ENCODE results near the gene LRP1. TPM values are rescaled to one million over a fixed set of nuclear protein-coding genes. Genes with fewer than 3 reads are reported as not detected.

LRP1 gene
- total and polyA plus RNA-seq, 2 of the 13 experiments (the other 11 are each of a cell fraction or from before 2014, with no cell fraction given): 14.7 to 30.8 TPM

- no TSS peak for BruUV-seq (replicated peaks)
- H3K9ac ChIP-seq (ENCODE audit: insufficient read depth, low read depth, low read length): no peak within 1 kb of the TSS
- no peaks in the 10 kb centered on the region for H3K79me2 ChIP-seq (ENCODE audit: insufficient read depth, low read length)
- no peaks in the 10 kb centered on the region for H4K20me1 ChIP-seq (ENCODE audit: insufficient read depth, low read length)
- TF ChIP-seq ARNTL (CRISPR knock-in tag; IDR thresholded peaks at IDR 0.05) (no peak), ZNF350 (CRISPR knock-in tag; IDR thresholded peaks at IDR 0.05; ENCODE audit: borderline replicate concordance, low read depth) (no peak), ZNF276 (CRISPR knock-in tag; IDR thresholded peaks at IDR 0.05; ENCODE audit: low read depth) (no peak), TEAD2 (CRISPR knock-in tag; IDR thresholded peaks at IDR 0.05) (no peak), POGZ (CRISPR knock-in tag; IDR thresholded peaks at IDR 0.05) (no peak), GPN1 (CRISPR knock-in tag; IDR thresholded peaks at IDR 0.05; ENCODE audit: borderline replicate concordance) (no peak), HNRNPUL1 (IDR thresholded peaks at IDR 0.05; ENCODE audit: low read depth, low read length) (no peak), SALL1 (CRISPR knock-in tag; IDR thresholded peaks at IDR 0.05) (no peak), XBP1 (CRISPR knock-in tag; IDR thresholded peaks at IDR 0.05) (no peak), TMF1 (CRISPR knock-in tag; IDR thresholded peaks at IDR 0.05; ENCODE audit: low read depth) (no peak), FOXK2 (IDR thresholded peaks at IDR 0.05) (no peak), ARID5B (CRISPR knock-in tag; IDR thresholded peaks at IDR 0.05) (no peak), GLMP (CRISPR knock-in tag; IDR thresholded peaks at IDR 0.05; ENCODE audit: borderline replicate concordance) (no peak)
- TF ChIP-seq, protein P1, sequence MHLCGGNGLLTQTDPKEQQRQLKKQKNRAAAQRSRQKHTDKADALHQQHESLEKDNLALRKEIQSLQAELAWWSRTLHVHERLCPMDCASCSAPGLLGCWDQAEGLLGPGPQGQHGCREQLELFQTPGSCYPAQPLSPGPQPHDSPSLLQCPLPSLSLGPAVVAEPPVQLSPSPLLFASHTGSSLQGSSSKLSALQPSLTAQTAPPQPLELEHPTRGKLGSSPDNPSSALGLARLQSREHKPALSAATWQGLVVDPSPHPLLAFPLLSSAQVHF (CRISPR knock-in tag; IDR thresholded peaks at IDR 0.05): no peak
- no peaks in the 10 kb centered on the region for H3K9me3 ChIP-seq (ENCODE audit: low read length)
- H3K4me1 ChIP-seq (ENCODE audit: insufficient read depth, low read length): no peaks in the 10 kb centered on the region
- ATAC-seq (no peak), FAIRE-seq (no peak), DNase-seq (ENCODE audit: low spot score) (no peak)
- in situ Hi-C loops (cut with HindIII; ENCODE audit: extremely low pct_ligation_motif_present, low pct_unique_long_range_greater_than_20kb): no loop called here
- intact Hi-C loops (cut with micrococcal nuclease; ENCODE audit: unreplicated experiment): no loop called here
- H3K36me3 ChIP-seq (replicated peaks in 1 of 2; ENCODE audit: control insufficient read depth in 1 of 2, insufficient read depth in 2 of 2, low read length in 2 of 2): peaks cover 0 to 5% of the 10 kb centered on the region in 2 experiments; a peak in 1 of 5 replicates
- H2AFZ ChIP-seq (ENCODE audit: low read length): no peak within 1 kb of the TSS
- no peak within 1 kb of the TSS for H3K27ac ChIP-seq (ENCODE audit: extremely low read length, insufficient read depth, low read length)
- WGBS (ENCODE audit: low lambda C conversion rate): 72% methylated on average over 6 of the region's 7 CpGs
- POLR2A ChIA-PET: no interaction called here
- CTCF ChIA-PET (ENCODE audit: low intra/inter-chr PET ratio, low total read pairs): no interaction called here
- H3K4me2 ChIP-seq (ENCODE audit: low read depth, low read length): no peak within 1 kb of the TSS
- H3K4me3 ChIP-seq (replicated peaks in 1 of 3; ENCODE audit: insufficient read depth in 1 of 3, low read depth in 2 of 3, low read length in 3 of 3): no peak within 1 kb of the TSS
- no peaks in the 10 kb centered on the region for H3K27me3 ChIP-seq (ENCODE audit: control insufficient read depth in 1 of 2, insufficient read depth in 2 of 2, low read length in 2 of 2)
These were observed 122.7 kb downstream of the LRP1 start, which contains the start of gene STAC3 for GRCh38 chr12:57250956-57251355. Gene STAC3, minus strand, starts transcription at chr12:57251187. Its CDS starts 1,551 bp downstream, at chr12:57249636.

Data from HepG2 (cell line).